ENCODE measurements around the gene TIGD1.

DNA sequence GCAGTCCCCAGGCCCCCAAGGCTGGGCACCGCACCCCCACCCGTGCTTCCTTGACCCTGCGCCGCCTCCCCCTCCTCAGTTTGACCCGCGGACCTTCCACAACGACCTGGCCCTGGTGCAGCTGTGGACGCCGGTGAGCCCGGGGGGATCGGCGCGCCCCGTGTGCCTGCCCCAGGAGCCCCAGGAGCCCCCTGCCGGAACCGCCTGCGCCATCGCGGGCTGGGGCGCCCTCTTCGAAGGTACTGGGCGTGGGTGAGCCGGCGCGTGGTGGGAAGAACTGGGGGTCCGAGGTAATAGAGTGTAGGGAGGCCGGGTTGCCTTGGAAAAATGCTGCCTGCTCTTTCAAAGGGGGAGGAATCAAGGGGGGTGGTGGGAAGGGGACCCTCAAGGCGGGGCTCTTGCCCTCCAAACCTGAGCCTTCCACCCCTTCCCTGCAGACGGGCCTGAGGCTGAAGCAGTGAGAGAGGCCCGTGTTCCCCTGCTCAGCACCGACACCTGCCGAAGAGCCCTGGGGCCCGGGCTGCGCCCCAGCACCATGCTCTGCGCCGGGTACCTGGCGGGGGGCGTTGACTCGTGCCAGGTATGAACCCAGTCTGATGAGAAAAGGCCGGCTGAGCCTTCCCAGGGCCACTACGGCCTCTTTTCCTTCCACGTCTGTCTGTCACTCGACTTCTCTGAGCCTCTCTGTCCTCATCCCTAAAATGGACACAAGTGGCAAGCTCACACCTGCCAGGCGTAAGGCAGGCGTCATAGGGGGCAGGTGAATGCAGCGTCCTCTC, 27.5 kb downstream of the TIGD1 start:
- TF ChIP-seq EZH2 (IDR thresholded peaks at IDR 0.05) = no peak
- no peak for TF ChIP-seq POLR2AphosphoS5 (IDR thresholded peaks at IDR 0.05; ENCODE audit: borderline replicate concordance, low read depth, low read length)
- no peak for TF ChIP-seq FOXP2 (optimal IDR thresholded peaks at IDR 0.05; ENCODE audit: control extremely low read depth, extremely low read length, insufficient read depth)
